Daoy (cell line): ENCODE measurements around the gene PKNOX2. TPM values are rescaled to one million over a fixed set of nuclear protein-coding genes. Genes with fewer than 3 reads are reported as not detected.

Experiments
- DNase-seq: peaks from one replicate; pipeline ENCODE4 v3.0.0-alpha.2; 2015; ENCODE audit warnings: low read depth
- total RNA-seq: library from RNA; depleted of rRNA; stranded (reverse); fragments of >200 nt; shearing (Covaris generic); gene quantifications from 2 replicates; pipeline ENCODE4 v1.2.3, GENCODE V29; 2014; rRNA removed

The PKNOX2 gene
- total RNA-seq, 1 experiment from 2014 or later = 1.4 TPM

DNA sequence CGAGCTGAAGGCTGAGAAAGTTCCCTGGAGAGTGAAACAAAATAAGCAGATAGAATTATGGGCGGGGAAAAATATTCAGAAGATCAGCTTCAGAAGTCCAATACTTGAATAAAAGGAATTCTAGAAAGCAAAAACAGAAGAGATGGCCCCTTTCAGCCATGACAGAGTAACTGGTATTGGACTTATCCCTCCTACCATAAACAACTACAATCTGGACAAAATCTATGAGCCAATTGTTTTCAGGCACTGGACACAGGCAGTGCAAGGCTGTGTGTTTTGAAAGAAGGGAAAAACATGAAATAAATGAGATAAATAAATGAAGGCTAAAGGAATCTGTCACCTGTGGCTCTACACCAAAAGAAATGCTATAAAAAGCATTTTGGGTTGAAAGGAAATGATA, 305.8 kb downstream of the PKNOX2 start:
- no peak for DNase-seq

DNA sequence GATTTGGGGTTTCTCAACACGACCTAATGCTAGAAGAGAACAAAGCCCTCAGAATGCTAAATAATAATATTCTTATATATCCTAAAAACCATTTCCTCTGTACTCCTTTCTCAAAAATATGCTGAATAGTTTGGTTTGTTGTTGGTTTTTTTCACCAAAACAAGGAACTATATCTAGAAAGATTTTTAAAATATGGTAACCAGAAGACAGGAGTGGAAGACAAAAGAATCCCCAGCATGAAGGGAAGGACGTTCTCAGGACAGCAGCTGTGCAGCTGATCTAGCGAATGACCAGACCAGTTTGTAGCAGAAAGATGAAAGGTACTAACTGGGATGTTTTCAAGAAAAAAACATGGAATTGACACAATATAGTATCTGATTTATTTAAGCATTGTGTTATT, 312.2 kb downstream of the PKNOX2 start:
- DNase-seq = no peak

DNA sequence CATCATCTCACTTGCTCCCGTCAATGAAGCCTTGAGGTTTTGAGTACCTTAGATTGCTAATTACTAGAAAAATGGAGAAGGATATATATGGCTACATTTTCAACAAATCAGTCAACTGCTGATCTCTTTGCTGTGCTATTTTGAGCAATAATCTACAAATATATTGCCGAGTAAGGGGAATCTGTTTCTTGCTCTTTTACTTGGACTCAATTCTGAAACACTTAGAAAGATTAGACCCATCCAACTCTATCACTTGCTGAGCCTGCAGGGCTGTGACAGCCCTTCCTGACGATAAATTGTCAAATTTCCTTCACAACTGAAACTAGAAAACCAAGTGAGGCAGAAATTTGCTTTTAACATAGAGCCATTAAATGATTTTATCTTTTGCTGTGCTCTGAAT, 314.6 kb downstream of the PKNOX2 start:
- DNase-seq = no peak

DNA sequence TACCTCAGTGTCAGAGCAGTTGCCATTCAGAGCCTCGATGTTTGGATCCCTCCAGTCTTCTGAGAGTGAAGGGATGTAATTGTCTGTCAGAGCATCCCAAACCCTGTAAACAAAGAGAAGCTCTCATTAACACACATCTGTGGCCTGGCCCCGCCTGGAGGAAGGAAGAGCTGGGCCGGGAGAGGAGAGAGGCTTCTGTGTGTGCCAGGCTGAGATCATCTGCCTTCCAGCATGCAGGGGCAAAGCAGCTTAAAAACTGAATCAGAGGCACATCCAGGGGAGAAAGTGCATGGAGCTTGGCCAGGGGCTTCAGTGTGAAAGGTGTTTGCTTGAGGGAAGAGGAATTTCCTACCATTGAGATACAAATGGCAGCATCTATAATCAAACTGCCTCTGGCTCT, 317.0 kb downstream of the PKNOX2 start:
- no peak for DNase-seq

Other genes with a start within 250 kb of the PKNOX2 start
- gene HEPN1, start 245.5 kb upstream of the PKNOX2 start, total RNA-seq = not detected in 2 replicates
- not detected in 2 replicates for gene HEPACAM, start 228.7 kb upstream of the PKNOX2 start, total RNA-seq
- gene CCDC15, start 210.5 kb upstream of the PKNOX2 start, total RNA-seq = 5.8 and 7.3 TPM in 2 replicates
- 4.1 and 4.2 TPM in 2 replicates for gene SLC37A2, start 101.4 kb upstream of the PKNOX2 start, total RNA-seq
- gene TMEM218, start 53.1 kb upstream of the PKNOX2 start, total RNA-seq = 25.1 and 32.0 TPM in 2 replicates